Upper lobe of left lung (tissue), 6 donors: ENCODE measurements around the gene WFDC6. TPM values are rescaled to one million over a fixed set of nuclear protein-coding genes. Genes with fewer than 3 reads are reported as not detected.
"Not testable (repeated sequence)": the region's sequence is repeated elsewhere in the genome, so short reads cannot be mapped to it uniquely, and the experiment has no call there.

ENCODE experiments used
- ATAC-seq, 2 donors: fragments of 200-7000 bp; cut with Tn5 transposase; one replicate each; pipeline ENCODE4 v1.9.1; 2022; ENCODE audit warnings: mild to moderate bottlenecking in 2 of 2, moderate library complexity in 2 of 2; ENCODE audit not compliant: low FRiP score in 2 of 2
- DNase-seq, 2 donors: peaks; one replicate each; pipeline ENCODE4 v3.0.0-alpha.2; 2019 to 2020
- H3K27ac ChIP-seq, 4 donors: fragments of 200-600 bp; sonication (generic); one replicate each; pipeline ENCODE4 v1.5.1; 2016 to 2019
- H3K27me3 ChIP-seq, 4 donors: fragments of 200-600 bp; sonication (generic); one replicate each; pipeline ENCODE4 v1.5.1; 2017 to 2019
- H3K36me3 ChIP-seq, 4 donors: fragments of 200-600 bp; sonication (generic); one replicate each; pipeline ENCODE4 v1.5.1; 2016 to 2019
- H3K4me1 ChIP-seq, 4 donors: fragments of 200-600 bp; sonication (generic); one replicate each; pipeline ENCODE4 v1.5.1; 2018 to 2019
- H3K4me3 ChIP-seq, 4 donors: fragments of 200-600 bp; sonication (generic); one replicate each; pipeline ENCODE4 v1.5.1; 2017 to 2019; ENCODE audit warnings: mild to moderate bottlenecking in 2 of 4, moderate library complexity in 1 of 4
- H3K9me3 ChIP-seq, 4 donors: fragments of 200-600 bp; sonication (generic); one replicate each; pipeline ENCODE4 v1.5.1; 2018 to 2019
- CTCF ChIP-seq, 6 experiments: fragments of 450-650 bp in 4 of 6; fragments of 200-600 bp in 2 of 6; sonication (generic) in 2 of 6; IDR thresholded peaks; one replicate each; pipeline ENCODE4 v1.5.1; 2016 to 2019; ENCODE audit warnings: antibody characterized with exemption in 6 of 6
- EP300 ChIP-seq, 4 donors: sonication (generic); formaldehyde crosslinking; IDR thresholded peaks; one replicate each; pipeline ENCODE4 v1.5.1; 2017; ENCODE audit warnings: antibody characterized with exemption in 4 of 4, control low read depth in 2 of 4
- POLR2A ChIP-seq, 4 donors: fragments of 450-650 bp; IDR thresholded peaks; one replicate each; pipeline ENCODE4 v1.5.1; 2016 to 2017; ENCODE audit warnings: antibody characterized with exemption in 4 of 4, mild to moderate bottlenecking in 2 of 4
- POLR2AphosphoS5 ChIP-seq, 2 donors: sonication (generic); formaldehyde crosslinking; IDR thresholded peaks; one replicate each; pipeline ENCODE4 v1.5.1; 2017; ENCODE audit warnings: antibody characterized with exemption in 2 of 2
- WGBS, 2 donors: methylation state at CpG; one replicate each; pipeline ENCODE4 v1.1.5; 2017 to 2018; 5-methylcytosine and 5-hydroxymethylcytosine counted together
- total RNA-seq, 6 donors: library from RNA; depleted of rRNA in 4 of 6; stranded (reverse); fragments of >200 nt in 4 of 6; gene quantifications; one replicate each; pipeline versions ENCODE4 v1.1.0 to v1.2.1, GENCODE V29; 2016 to 2021
- donor health status: DM: no; HTN: no; CAD: no; lungs with moderate emphysema.
- donor health status: DM: no; HTN: yes; CAD: no; lungs with severe emphysema.

The WFDC6 gene
- total RNA-seq, 6 donors from 2014 or later: 1.6 to 1.8 TPM; not detected in 4

- 74 to 81% methylated on average over 4 of the region's 4 CpGs for WGBS, 2 donors
- no peaks in the 10 kb centered on the region for H3K36me3 ChIP-seq
- no peaks in the 10 kb centered on the region for H3K9me3 ChIP-seq
- no peak for ATAC-seq
- DNase-seq: peak in 1 of 2 donors; percentile 2
- TF ChIP-seq POLR2AphosphoS5 (IDR thresholded peaks at IDR 0.05) (no peak), EP300 (IDR thresholded peaks at IDR 0.05) (no peak), POLR2A (IDR thresholded peaks at IDR 0.05) (no peak), CTCF (IDR thresholded peaks at IDR 0.05) (no peak)
- H3K27ac ChIP-seq: no peak within 1 kb of the TSS
- H3K27me3 ChIP-seq: no peaks in the 10 kb centered on the region
- peaks cover 0 to 4% (median 0%) of the 10 kb centered on the region in 4 donors for H3K4me1 ChIP-seq
- H3K4me3 ChIP-seq: no peak within 1 kb of the TSS
Measured at GRCh38 chr20:45579184-45579583, 39.9 kb upstream of the WFDC6 start, which contains the start of gene WFDC8. Gene WFDC8 (minus strand): TSS chr20:45579284. CDS start chr20:45579247, 37 bp downstream.

GRCh38 chr20:45578231-45578630, 38.9 kb upstream of the WFDC6 start:
- Histone ChIP-seq H3K4me1 (peaks cover 0 to 4% (median 0%) of the 10 kb centered on the region in 4 donors), H3K4me3 (no peak overlapping the region), H3K36me3 (no peaks in the 10 kb centered on the region), H3K27ac (no peak overlapping the region), H3K27me3 (no peaks in the 10 kb centered on the region), H3K9me3 (no peaks in the 10 kb centered on the region)
- no peak for ATAC-seq
- TF ChIP-seq EP300 (IDR thresholded peaks at IDR 0.05) (no peak), POLR2AphosphoS5 (IDR thresholded peaks at IDR 0.05) (no peak), CTCF (IDR thresholded peaks at IDR 0.05) (no peak), POLR2A (IDR thresholded peaks at IDR 0.05) (no peak)
- WGBS, 2 donors: 90 to 97% methylated on average over 1 of the region's 1 CpG
- no peak for DNase-seq

- H3K36me3 ChIP-seq: no peaks in the 10 kb centered on the region
- DNase-seq: no peak
- peaks cover 0 to 4% (median 0%) of the 10 kb centered on the region in 4 donors for H3K4me1 ChIP-seq
- H3K9me3 ChIP-seq: no peaks in the 10 kb centered on the region
- no peaks in the 10 kb centered on the region for H3K27me3 ChIP-seq
- peak overlapping the region in 3 of 4 donors; percentile 38 to 67 (median 38) for H3K27ac ChIP-seq
- peak in 1 of 2 donors; percentile 71 for ATAC-seq
- no peak overlapping the region for H3K4me3 ChIP-seq
- WGBS, 2 donors: 31 to 36% methylated on average over 2 of the region's 2 CpGs
- TF ChIP-seq CTCF (IDR thresholded peaks at IDR 0.05): no peak
- TF ChIP-seq POLR2A (IDR thresholded peaks at IDR 0.05): no peak
- no peak for TF ChIP-seq POLR2AphosphoS5 (IDR thresholded peaks at IDR 0.05)
- no peak for TF ChIP-seq EP300 (IDR thresholded peaks at IDR 0.05)
Measured at GRCh38 chr20:45576995-45577394, 37.7 kb upstream of the WFDC6 start.

GRCh38 chr20:45575931-45576330, 36.6 kb upstream of the WFDC6 start:
- ATAC-seq: peak in 1 of 2 donors; percentile 74
- TF ChIP-seq EP300 (IDR thresholded peaks at IDR 0.05) (peak in 1 of 4 donors; percentile 18), CTCF (IDR thresholded peaks at IDR 0.05) (no peak), POLR2A (IDR thresholded peaks at IDR 0.05) (no peak), POLR2AphosphoS5 (IDR thresholded peaks at IDR 0.05) (no peak)
- Histone ChIP-seq H3K27ac (peak overlapping the region in 1 of 4 donors; percentile 60), H3K9me3 (no peaks in the 10 kb centered on the region), H3K4me1 (peaks cover 0 to 4% (median 0%) of the 10 kb centered on the region in 4 donors), H3K36me3 (no peaks in the 10 kb centered on the region), H3K4me3 (no peak overlapping the region), H3K27me3 (no peaks in the 10 kb centered on the region)
- DNase-seq: no peak
- 66 to 72% methylated on average over 3 of the region's 3 CpGs for WGBS, 2 donors

GRCh38 chr20:45569650-45570049, 30.4 kb upstream of the WFDC6 start:
- 88 to 100% methylated on average over 1 of the region's 1 CpG for WGBS, 2 donors
- H3K4me1 ChIP-seq, H3K27ac ChIP-seq, H3K9me3 ChIP-seq, ATAC-seq, H3K4me3 ChIP-seq, H3K27me3 ChIP-seq, DNase-seq, H3K36me3 ChIP-seq: not testable (repeated sequence)
